ENCODE results near the gene USP24.

DNA sequence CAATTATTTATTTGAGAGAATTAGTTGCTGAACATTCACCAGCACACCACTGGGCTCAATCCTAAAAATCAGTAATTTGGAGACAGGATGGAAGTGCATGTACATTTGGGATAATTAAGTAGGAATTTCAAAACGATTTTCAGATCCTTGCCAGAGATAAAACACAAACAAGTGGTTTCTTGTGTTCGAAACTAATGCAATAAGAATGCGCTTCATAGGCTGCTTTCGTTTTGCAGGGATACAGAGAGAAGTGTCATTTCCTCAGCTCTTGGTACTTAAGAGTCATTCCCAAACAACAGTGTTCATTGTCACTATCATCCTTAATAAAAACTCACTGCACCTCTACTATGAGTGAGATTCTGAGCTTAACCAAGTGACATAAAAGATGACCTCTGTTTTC is 20.6 kb upstream of the USP24 start:
- TF ChIP-seq, protein P1, sequence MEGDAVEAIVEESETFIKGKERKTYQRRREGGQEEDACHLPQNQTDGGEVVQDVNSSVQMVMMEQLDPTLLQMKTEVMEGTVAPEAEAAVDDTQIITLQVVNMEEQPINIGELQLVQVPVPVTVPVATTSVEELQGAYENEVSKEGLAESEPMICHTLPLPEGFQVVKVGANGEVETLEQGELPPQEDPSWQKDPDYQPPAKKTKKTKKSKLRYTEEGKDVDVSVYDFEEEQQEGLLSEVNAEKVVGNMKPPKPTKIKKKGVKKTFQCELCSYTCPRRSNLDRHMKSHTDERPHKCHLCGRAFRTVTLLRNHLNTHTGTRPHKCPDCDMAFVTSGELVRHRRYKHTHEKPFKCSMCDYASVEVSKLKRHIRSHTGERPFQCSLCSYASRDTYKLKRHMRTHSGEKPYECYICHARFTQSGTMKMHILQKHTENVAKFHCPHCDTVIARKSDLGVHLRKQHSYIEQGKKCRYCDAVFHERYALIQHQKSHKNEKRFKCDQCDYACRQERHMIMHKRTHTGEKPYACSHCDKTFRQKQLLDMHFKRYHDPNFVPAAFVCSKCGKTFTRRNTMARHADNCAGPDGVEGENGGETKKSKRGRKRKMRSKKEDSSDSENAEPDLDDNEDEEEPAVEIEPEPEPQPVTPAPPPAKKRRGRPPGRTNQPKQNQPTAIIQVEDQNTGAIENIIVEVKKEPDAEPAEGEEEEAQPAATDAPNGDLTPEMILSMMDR (IDR thresholded peaks at IDR 0.05) = no peak
- no peak for TF ChIP-seq POLR2A (IDR thresholded peaks at IDR 0.05)

All from uterus (tissue), 2 donors.